HepG2 (cell line): Measurements from ENCODE around the gene IL1RAPL2. TPM values are rescaled to one million over a fixed set of nuclear protein-coding genes. Genes with fewer than 3 reads are reported as not detected.

ENCODE experiments used
- ATAC-seq: fragments of 200-7000 bp; cut with Tn5 transposase; 3 replicates; pipeline ENCODE4 v1.9.1; 2020; ENCODE audit warnings: mild to moderate bottlenecking, moderate library complexity
- BruUV-seq: library from RNA; stranded (reverse); fragments of 400-500 nt; replicated peaks from 2 replicates; lab custom pipeline; 2021; lab: Mats Ljungman, UMichigan
- CTCF ChIA-PET: fragments of 300-600 bp; formaldehyde crosslinking; extraction: SDS; loops from one replicate; lab custom pipeline; 2021; ENCODE audit warnings: low total read pairs, inconsistent platforms, low intra/inter-chr PET ratio; lab: Yijun Ruan, JAX
- POLR2A ChIA-PET: fragments of 350-600 bp; sonication (Branson Sonifier 250); formaldehyde crosslinking; loops from one replicate; lab custom pipeline; 2020; ENCODE audit warnings: antibody characterized with exemption, inconsistent platforms; lab: Yijun Ruan, JAX
- DNase-seq: peaks from one replicate; pipeline ENCODE4 v3.0.0-alpha.2; 2015; ENCODE audit warnings: low spot score
- FAIRE-seq: peaks from 3 replicates; lab custom pipeline; 2011; peaks lifted over from hg19 to GRCh38; lab: Jason Lieb, UNC
- H2AFZ ChIP-seq: one replicate; pipeline ENCODE4 v1.6.1; 2011; ENCODE audit warnings: low read length, inconsistent platforms
- H3K27ac ChIP-seq: fragments of 300-600 bp; 3 replicates; pipeline ENCODE4 v1.8.0; 2011; ENCODE audit warnings: mixed run types, mild to moderate bottlenecking, mixed read lengths, low read length, inconsistent platforms; ENCODE audit not compliant: insufficient read depth; ENCODE audit errors: extremely low read length
- H3K27me3 ChIP-seq, 2 experiments: fragments of 200-600 bp in 1 of 2; 2 replicates in 1 of 2; 3 replicates in 1 of 2; pipeline versions ENCODE4 v1.6.0 to v1.8.0; 2011; ENCODE audit warnings: low read length in 2 of 2, mild to moderate bottlenecking in 2 of 2, moderate library complexity in 2 of 2, inconsistent platforms in 1 of 2; ENCODE audit not compliant: insufficient read depth in 2 of 2, control insufficient read depth in 1 of 2
- H3K36me3 ChIP-seq, 2 experiments: fragments of 200-600 bp in 1 of 2; replicated peaks in 1 of 2; 2 replicates in 1 of 2; 3 replicates in 1 of 2; pipeline versions ENCODE4 v1.5.1 to v1.8.0; 2011; ENCODE audit warnings: low read length in 2 of 2, inconsistent platforms in 1 of 2; ENCODE audit not compliant: insufficient read depth in 2 of 2, control insufficient read depth in 1 of 2
- H3K4me1 ChIP-seq: 2 replicates; pipeline ENCODE4 v1.5.1; 2012; ENCODE audit warnings: low read length, inconsistent platforms; ENCODE audit not compliant: insufficient read depth
- H3K4me2 ChIP-seq: 2 replicates; pipeline ENCODE4 v1.6.0; 2011; ENCODE audit warnings: low read depth, low read length, inconsistent platforms
- H3K4me3 ChIP-seq, 3 experiments: fragments of 200-600 bp in 1 of 3; sonication (generic), shearing (Covaris generic) in 1 of 3; replicated peaks in 1 of 3; 2 replicates each; pipeline ENCODE4 v1.5.1; 2011 to 2016; ENCODE audit warnings: low read length in 3 of 3, inconsistent platforms in 2 of 3, low read depth in 2 of 3, mild to moderate bottlenecking in 2 of 3, control low read depth in 1 of 3, mixed read lengths in 1 of 3; ENCODE audit not compliant: insufficient read depth in 1 of 3
- H3K79me2 ChIP-seq: one replicate; pipeline ENCODE4 v1.6.1; 2011; ENCODE audit warnings: low read length, inconsistent platforms; ENCODE audit not compliant: insufficient read depth
- H3K9ac ChIP-seq: 2 replicates; pipeline ENCODE4 v1.6.0; 2011; ENCODE audit warnings: mild to moderate bottlenecking, low read depth, low read length, inconsistent platforms; ENCODE audit not compliant: insufficient read depth
- H3K9me3 ChIP-seq: 2 replicates; pipeline ENCODE4 v1.5.1; 2012; ENCODE audit warnings: mild to moderate bottlenecking, low read length
- H4K20me1 ChIP-seq: 2 replicates; pipeline ENCODE4 v1.6.0; 2011; ENCODE audit warnings: inconsistent platforms, mild to moderate bottlenecking, low read length, moderate library complexity; ENCODE audit not compliant: insufficient read depth
- ARNT ChIP-seq: fragments of 450-650 bp; IDR thresholded peaks from 2 replicates; pipeline ENCODE4 v1.6.1; 2017
- DMTF1 ChIP-seq: sonication (generic); formaldehyde crosslinking; IDR thresholded peaks from 2 replicates; pipeline ENCODE4 v1.4.0; 2020; ENCODE audit warnings: mild to moderate bottlenecking, missing genetic modification reagents
- IKZF1 ChIP-seq: fragments of 450-650 bp; IDR thresholded peaks from 2 replicates; pipeline ENCODE4 v1.7.1; 2016
- NKX3-1 ChIP-seq: sonication (generic); formaldehyde crosslinking; IDR thresholded peaks from 2 replicates; pipeline ENCODE4 v1.5.0; 2020; ENCODE audit warnings: missing genetic modification reagents
- RORA ChIP-seq: sonication (generic); formaldehyde crosslinking; IDR thresholded peaks from 2 replicates; pipeline ENCODE4 v1.5.0; 2020; ENCODE audit warnings: mild to moderate bottlenecking, missing genetic modification reagents, moderate library complexity
- TFDP2 ChIP-seq: sonication (generic); formaldehyde crosslinking; IDR thresholded peaks from 2 replicates; pipeline ENCODE4 v1.4.0; 2020; ENCODE audit warnings: missing genetic modification reagents
- ZBTB44 ChIP-seq: sonication (generic); formaldehyde crosslinking; IDR thresholded peaks from 2 replicates; pipeline ENCODE4 v1.4.0; 2020; ENCODE audit warnings: missing genetic modification reagents
- ZBTB49 ChIP-seq: sonication (generic); formaldehyde crosslinking; IDR thresholded peaks from 2 replicates; pipeline ENCODE4 v1.4.0; 2020; ENCODE audit warnings: missing genetic modification reagents, borderline replicate concordance
- ZNF414 ChIP-seq: sonication (generic); formaldehyde crosslinking; IDR thresholded peaks from 2 replicates; pipeline ENCODE4 v1.5.0; 2020; ENCODE audit warnings: missing genetic modification reagents
- in situ Hi-C: cut with HindIII; loops from 2 replicates; pipeline ENCODE4 v1.10.0; 2017; ENCODE audit warnings: low pct_unique_long_range_greater_than_20kb; ENCODE audit not compliant: extremely low pct_ligation_motif_present
- intact Hi-C: fragments of 100-400 bp; cut with micrococcal nuclease; formaldehyde crosslinking; loops from one replicate; pipeline ENCODE4 v1.10.0; 2022; ENCODE audit not compliant: unreplicated experiment
- polyA plus RNA-seq, 8 experiments: library from polyadenylated mRNA; depleted of rRNA in 3 of 8; stranded (reverse) in 7 of 8; unstranded in 1 of 8; fragments of >200 nt; fragmentation: Illumina TruSeq in 4 of 8; extraction: Trizol in 4 of 8; gene quantifications; 2 replicates each; pipeline versions ENCODE4 v1.2.1 to v1.2.3, GENCODE V29; 2011 to 2016; ENCODE audit warnings: low read depth in 4 of 8, missing spikeins in 1 of 8, mixed read lengths in 1 of 8; ENCODE audit not compliant: insufficient read depth in 1 of 8
- total RNA-seq, 5 experiments: library from RNA; depleted of rRNA; stranded (reverse); fragments of >200 nt; fragmentation: Illumina TruSeq; extraction: Trizol; gene quantifications; 2 replicates each; pipeline ENCODE4 v1.2.3, GENCODE V29; 2016; ENCODE audit warnings: low read depth in 1 of 5

IL1RAPL2 gene
- total and polyA plus RNA-seq, 2 of the 13 experiments (the other 11 are each of a cell fraction or from before 2014, with no cell fraction given): not detected

GRCh38 chrX:104995546-104995945 is 429.5 kb downstream of the IL1RAPL2 start:
- Histone ChIP-seq H3K27me3 (no peaks in the 10 kb centered on the region), H3K36me3 (no peaks in the 10 kb centered on the region), H3K27ac (no peak overlapping the region), H3K4me3 (no peak overlapping the region), H3K79me2 (no peaks in the 10 kb centered on the region), H3K9me3 (no peaks in the 10 kb centered on the region), H3K4me2 (no peak overlapping the region), H3K9ac (no peak overlapping the region), H3K4me1 (no peaks in the 10 kb centered on the region), H4K20me1 (no peaks in the 10 kb centered on the region), H2AFZ (no peak overlapping the region)
- TF ChIP-seq DMTF1 (CRISPR knock-in tag) (no peak), ZNF414 (no peak), ZBTB44 (CRISPR knock-in tag) (no peak), RORA (CRISPR knock-in tag) (no peak), ARNT (no peak), ZBTB49 (CRISPR knock-in tag) (no peak), NKX3-1 (no peak), TFDP2 (no peak), IKZF1 (no peak)
- CTCF ChIA-PET: no interaction called here
- FAIRE-seq (no peak), DNase-seq (no peak), ATAC-seq (no peak)
- in situ Hi-C loops: no loop called here
- POLR2A ChIA-PET: no interaction called here
- no TSS peak for BruUV-seq
- intact Hi-C loops: no loop called here
